Cardiac fibroblast (primary cell): ENCODE measurements around the gene LRRC36.
A peak's percentile ranks its signal among the peaks of the same experiment; 100 is the strongest.

Experiments used
- DNase-seq, 2 donors: peaks; one replicate each; pipeline versions ENCODE4 v3.0.0 to v3.0.0-alpha.2; 2010; ENCODE audit warnings: low read depth in 2 of 2
- H3K4me3 ChIP-seq, 2 donors: replicated peaks in 1 of 2; 1 replicate in 1 of 2; 2 replicates in 1 of 2; pipeline ENCODE4 v1.5.1; 2011; ENCODE audit warnings: low read depth in 2 of 2, low read length in 2 of 2, mild to moderate bottlenecking in 2 of 2, moderate library complexity in 1 of 2
- TF ChIP-seq, protein P1 (sequence below): IDR thresholded peaks from one replicate; pipeline ENCODE4 v1.5.1; 2011; ENCODE audit warnings: low read depth, mild to moderate bottlenecking, low read length, inconsistent platforms

The LRRC36 gene

DNA sequence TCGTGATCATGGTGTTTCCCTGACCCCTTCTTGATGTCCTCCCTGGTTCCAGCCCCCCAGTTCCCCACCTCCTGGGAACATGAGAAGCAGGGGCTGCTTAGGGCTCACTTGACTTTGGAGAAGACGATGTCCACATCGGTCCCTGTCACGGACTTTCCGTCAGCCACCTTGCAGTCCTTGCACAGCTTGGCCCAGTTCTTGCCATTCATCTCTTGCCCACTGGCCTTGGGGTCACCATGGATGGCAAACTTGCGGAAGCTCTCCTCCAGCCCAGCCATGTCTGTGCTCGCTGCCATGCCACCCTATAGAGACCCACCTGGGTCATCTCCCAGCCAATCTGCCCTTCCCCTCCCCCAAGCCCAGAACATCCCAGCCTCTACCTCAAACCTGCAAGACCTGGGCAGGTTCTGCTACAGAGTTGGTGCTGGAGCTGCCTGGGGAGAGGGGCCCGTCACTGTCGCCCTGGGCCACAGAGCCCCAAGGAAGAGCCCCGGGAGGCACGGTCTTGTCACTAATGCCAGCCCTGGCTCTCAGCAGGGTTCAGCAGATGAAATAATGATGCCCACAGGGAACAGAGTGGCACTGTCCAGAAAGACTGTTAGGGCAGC, 64.3 kb downstream of the LRRC36 start:
- DNase-seq: no peak
- no peak overlapping the region for H3K4me3 ChIP-seq
- TF ChIP-seq, protein P1, sequence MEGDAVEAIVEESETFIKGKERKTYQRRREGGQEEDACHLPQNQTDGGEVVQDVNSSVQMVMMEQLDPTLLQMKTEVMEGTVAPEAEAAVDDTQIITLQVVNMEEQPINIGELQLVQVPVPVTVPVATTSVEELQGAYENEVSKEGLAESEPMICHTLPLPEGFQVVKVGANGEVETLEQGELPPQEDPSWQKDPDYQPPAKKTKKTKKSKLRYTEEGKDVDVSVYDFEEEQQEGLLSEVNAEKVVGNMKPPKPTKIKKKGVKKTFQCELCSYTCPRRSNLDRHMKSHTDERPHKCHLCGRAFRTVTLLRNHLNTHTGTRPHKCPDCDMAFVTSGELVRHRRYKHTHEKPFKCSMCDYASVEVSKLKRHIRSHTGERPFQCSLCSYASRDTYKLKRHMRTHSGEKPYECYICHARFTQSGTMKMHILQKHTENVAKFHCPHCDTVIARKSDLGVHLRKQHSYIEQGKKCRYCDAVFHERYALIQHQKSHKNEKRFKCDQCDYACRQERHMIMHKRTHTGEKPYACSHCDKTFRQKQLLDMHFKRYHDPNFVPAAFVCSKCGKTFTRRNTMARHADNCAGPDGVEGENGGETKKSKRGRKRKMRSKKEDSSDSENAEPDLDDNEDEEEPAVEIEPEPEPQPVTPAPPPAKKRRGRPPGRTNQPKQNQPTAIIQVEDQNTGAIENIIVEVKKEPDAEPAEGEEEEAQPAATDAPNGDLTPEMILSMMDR: no peak

DNA sequence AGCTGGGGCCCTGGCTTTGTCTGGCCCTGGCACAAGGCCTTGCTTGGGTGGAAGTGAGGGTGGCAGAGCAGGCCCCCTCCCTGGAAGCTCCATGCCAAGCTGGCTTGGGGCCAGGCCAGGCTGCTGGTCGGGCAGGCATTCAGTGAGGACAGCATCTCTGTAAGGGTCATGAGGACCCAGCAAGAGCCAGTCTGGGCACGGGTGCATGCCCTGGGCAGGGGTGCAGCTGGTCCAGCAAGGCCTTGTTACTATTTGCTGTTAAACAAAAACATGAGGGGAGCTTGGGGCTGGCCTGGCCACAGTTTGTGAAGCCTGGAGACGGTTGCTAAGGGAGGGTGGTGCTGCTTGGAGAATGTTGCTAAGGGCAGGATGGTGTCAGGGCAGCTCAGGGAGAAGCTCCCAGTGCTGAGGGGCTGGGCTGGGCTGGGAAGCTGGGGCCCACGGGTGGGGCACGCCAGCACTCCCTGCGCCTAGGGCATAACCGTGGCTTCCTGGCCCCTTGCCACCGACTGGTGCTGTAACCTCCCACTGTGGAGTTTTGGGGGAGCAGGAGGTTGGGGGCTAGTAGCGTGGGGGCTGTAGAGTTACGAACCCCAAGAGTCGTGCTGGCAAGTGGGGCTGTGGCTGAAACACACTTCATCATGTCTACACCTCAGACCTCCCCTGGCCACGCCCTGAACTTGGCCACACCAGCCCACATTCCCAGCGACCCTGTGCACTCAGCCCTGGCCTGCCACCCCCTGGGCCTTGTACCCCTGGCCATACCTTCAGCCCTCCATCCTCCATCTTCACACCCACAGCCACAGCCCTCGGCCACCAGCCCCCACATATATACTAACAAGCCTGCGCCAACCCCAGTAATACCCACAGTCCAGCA, 65.0 kb downstream of the LRRC36 start:
- TF ChIP-seq, protein P1: no peak
- no peak overlapping the region for H3K4me3 ChIP-seq
- no peak for DNase-seq

DNA sequence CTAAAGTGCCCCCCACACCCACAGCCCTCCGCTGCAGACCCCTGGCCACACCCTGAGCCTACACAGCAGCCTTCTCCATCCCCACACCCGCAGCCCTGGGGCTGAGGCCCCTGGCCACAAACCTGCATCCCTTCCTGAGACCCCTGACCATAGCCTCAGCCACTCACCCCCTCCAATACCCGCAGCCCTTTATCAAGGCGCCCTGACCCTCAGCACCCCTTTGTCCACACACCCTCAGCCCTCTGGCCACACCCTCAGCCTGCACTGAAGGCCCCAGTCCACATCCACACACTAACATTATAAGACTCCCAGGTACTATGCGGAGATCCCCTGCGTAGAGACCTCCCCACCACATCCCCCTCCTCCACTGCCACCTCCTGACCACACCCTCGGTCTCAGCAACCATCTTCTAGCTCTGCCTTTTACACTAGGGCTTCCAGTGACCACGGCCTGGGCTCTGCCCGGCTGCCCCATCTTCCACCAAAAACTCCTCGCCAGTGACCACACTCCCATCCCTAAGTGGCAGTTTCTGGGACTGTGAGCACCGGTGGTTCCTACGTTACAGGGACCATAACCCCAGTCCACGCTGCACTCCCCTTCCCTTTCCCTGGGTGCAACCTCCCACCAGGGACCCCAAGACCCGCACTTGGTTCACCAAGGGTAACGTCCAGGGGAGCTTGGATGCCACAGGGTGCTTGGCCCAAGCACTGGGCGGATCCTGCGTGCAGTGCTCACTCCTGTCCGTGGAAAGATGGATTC, 65.9 kb downstream of the LRRC36 start:
- TF ChIP-seq, protein P1: no peak
- no peak for DNase-seq
- H3K4me3 ChIP-seq: peak overlapping the region in 1 of 2 donors; percentile 21

DNA sequence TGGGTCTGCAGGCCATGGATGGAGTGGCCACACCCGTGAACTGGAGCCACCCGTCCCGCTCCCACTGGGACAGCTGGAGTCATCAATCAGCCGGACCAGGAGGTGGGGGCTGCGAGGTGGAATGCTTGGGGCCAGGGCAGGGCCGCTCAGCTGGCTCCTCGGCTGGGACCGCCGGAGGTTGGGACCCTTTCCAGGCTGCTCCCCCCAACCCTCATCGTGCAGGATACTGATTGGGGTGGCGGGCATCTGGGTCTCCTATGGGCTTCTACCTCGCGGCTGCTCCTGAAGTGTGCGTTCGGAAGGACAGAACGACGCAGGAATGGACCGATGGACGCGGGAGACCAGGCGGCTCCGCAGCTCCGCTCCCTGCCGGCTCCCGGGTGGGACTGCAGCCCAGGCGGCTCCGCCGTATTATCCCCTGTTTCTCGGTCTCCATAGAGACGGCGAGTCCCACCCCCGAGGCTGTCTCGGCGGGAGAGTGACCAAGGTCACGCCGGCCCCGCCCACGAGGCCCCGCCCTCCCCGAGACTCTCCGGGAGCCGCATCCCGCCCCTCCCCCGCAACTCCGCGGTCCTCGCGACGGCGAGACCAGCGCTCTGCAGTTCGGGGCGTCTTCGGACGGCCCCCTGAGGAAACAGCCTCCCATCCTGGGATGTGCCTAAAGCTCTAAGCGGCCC, 66.6 kb downstream of the LRRC36 start, which contains the start of gene TPPP3:
Gene TPPP3 (minus strand): TSS at position 388 of the 677 bp plus-strand sequence. CDS start 2,387 bp downstream, outside the sequence.
- TF ChIP-seq, protein P1: peak; percentile 75
- H3K4me3 ChIP-seq: peak within 1 kb of the TSS; percentile 21
- peak; percentile 71 to 85 for DNase-seq

DNA sequence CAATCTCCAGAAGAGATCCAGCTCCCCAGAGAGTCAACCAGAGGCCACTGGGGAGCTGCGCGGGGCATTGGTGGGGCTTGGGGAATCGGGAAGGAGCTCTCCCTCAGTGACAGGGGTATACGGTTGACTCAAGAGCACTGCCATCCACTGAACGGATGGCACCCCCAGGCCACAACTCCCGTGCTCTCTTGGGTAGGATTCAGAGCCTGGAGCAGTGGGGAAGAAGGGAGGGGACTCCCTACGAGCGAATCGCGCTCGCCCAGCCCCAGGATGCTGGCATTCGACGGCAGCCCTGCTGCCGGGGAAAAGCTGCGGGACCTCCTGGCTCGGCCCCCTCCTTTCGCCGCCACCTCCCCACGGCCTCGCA, 67.2 kb downstream of the LRRC36 start:
- DNase-seq: no peak
- H3K4me3 ChIP-seq: peak overlapping the region in 1 of 2 donors; percentile 21
- TF ChIP-seq, protein P1: no peak
